Neural cell (in vitro differentiated cells): Measurements from ENCODE around the gene LRWD1. TPM values are rescaled to one million over a fixed set of nuclear protein-coding genes. Genes with fewer than 3 reads are reported as not detected.

Experiments used
- H2AFZ ChIP-seq: fragments of 200-600, 300-800 bp; sonication (generic), shearing (Covaris generic); 2 replicates; pipeline ENCODE4 v1.6.0; 2014; ENCODE audit warnings: low read depth, mild to moderate bottlenecking, antibody characterized with exemption, low read length, moderate library complexity
- H3F3A ChIP-seq: fragments of 200-600 bp; shearing (Covaris generic); 2 replicates; pipeline ENCODE4 v1.6.1; 2016; ENCODE audit warnings: mild to moderate bottlenecking, moderate library complexity, mixed read lengths, antibody characterized with exemption, low read length; ENCODE audit not compliant: insufficient read depth, poor library complexity, severe bottlenecking
- H3K27ac ChIP-seq: fragments of 200-600, 300-800 bp; sonication (generic), shearing (Covaris generic); 2 replicates; pipeline ENCODE4 v1.5.1; 2014; ENCODE audit warnings: mild to moderate bottlenecking, low read length, moderate library complexity
- H3K27me3 ChIP-seq: fragments of 300-800, 200-600 bp; sonication (generic), shearing (Covaris generic); 2 replicates; pipeline ENCODE4 v1.6.0; 2014; ENCODE audit warnings: mild to moderate bottlenecking, low read depth, low read length, moderate library complexity; ENCODE audit not compliant: insufficient read depth
- H3K36me3 ChIP-seq: fragments of 300-800, 200-600 bp; sonication (generic), shearing (Covaris generic); 2 replicates; pipeline ENCODE4 v1.5.1; 2014; ENCODE audit warnings: mild to moderate bottlenecking, antibody characterized with exemption, low read length, moderate library complexity; ENCODE audit not compliant: insufficient read depth
- H3K4me2 ChIP-seq: fragments of 300-800, 200-600 bp; sonication (generic), shearing (Covaris generic); 2 replicates; pipeline ENCODE4 v1.6.0; 2014; ENCODE audit warnings: mild to moderate bottlenecking, low read length
- H3K4me3 ChIP-seq: fragments of 300-800, 200-600 bp; sonication (generic), shearing (Covaris generic); 2 replicates; pipeline ENCODE4 v1.5.1; 2014; ENCODE audit warnings: mild to moderate bottlenecking, low read length, moderate library complexity
- H3K79me2 ChIP-seq: fragments of 200-600 bp; shearing (Covaris generic); replicated peaks from 2 replicates; pipeline ENCODE4 v1.6.0; 2014; ENCODE audit warnings: mild to moderate bottlenecking, low read length, moderate library complexity; ENCODE audit not compliant: insufficient read depth
- H3K9ac ChIP-seq: fragments of 300-800, 200-600 bp; sonication (generic), shearing (Covaris generic); 2 replicates; pipeline ENCODE4 v1.6.1; 2016; ENCODE audit warnings: mild to moderate bottlenecking, low read length, mixed read lengths
- H3K9me2 ChIP-seq: fragments of 200-600 bp; shearing (Covaris generic); 2 replicates; pipeline ENCODE4 v1.6.1; 2016; ENCODE audit warnings: mild to moderate bottlenecking, low read length, mixed read lengths; ENCODE audit not compliant: insufficient read depth
- H3K9me3 ChIP-seq: fragments of 200-600, 300-800 bp; sonication (generic), shearing (Covaris generic); 2 replicates; pipeline ENCODE4 v1.6.1; 2016; ENCODE audit warnings: mild to moderate bottlenecking, mixed run types, low read length, moderate library complexity, mixed read lengths
- H4K20me1 ChIP-seq: fragments of 200-600 bp; shearing (Covaris generic); 2 replicates; pipeline ENCODE4 v1.6.1; 2016; ENCODE audit warnings: mild to moderate bottlenecking, mixed run types; ENCODE audit not compliant: insufficient read depth
- EP300 ChIP-seq: fragments of 450-650 bp; conservative IDR thresholded peaks from 2 replicates; pipeline ENCODE4 v1.6.1; 2014; ENCODE audit warnings: antibody characterized with exemption, mild to moderate bottlenecking, moderate library complexity; ENCODE audit not compliant: poor library complexity, severe bottlenecking
- EZH2 ChIP-seq: fragments of 200-600, 300-800 bp; shearing (Covaris generic), sonication (generic); IDR thresholded peaks from 2 replicates; pipeline ENCODE4 v1.6.1; 2014; ENCODE audit warnings: antibody characterized with exemption, low read length, borderline replicate concordance, mild to moderate bottlenecking; ENCODE audit not compliant: insufficient read depth, poor library complexity, severe bottlenecking
- MXI1 ChIP-seq: fragments of 450-650 bp; conservative IDR thresholded peaks from 2 replicates; pipeline ENCODE4 v1.6.1; 2014; ENCODE audit warnings: antibody characterized with exemption, mild to moderate bottlenecking; ENCODE audit not compliant: poor library complexity, severe bottlenecking
- POLR2AphosphoS5 ChIP-seq: IDR thresholded peaks from 2 replicates; pipeline ENCODE4 v1.6.1; 2012
- RAD21 ChIP-seq: fragments of 450-650 bp; conservative IDR thresholded peaks from 2 replicates; pipeline ENCODE4 v1.6.1; 2014; ENCODE audit warnings: antibody characterized with exemption, mild to moderate bottlenecking, moderate library complexity
- SMC3 ChIP-seq: fragments of 450-650 bp; conservative IDR thresholded peaks from 2 replicates; pipeline ENCODE4 v1.6.1; 2014; ENCODE audit warnings: antibody characterized with exemption, mild to moderate bottlenecking, moderate library complexity; ENCODE audit not compliant: poor library complexity
- TAF1 ChIP-seq: IDR thresholded peaks from 2 replicates; pipeline ENCODE4 v1.6.1; 2012; ENCODE audit warnings: low read depth
- polyA plus RNA-seq: library from polyadenylated mRNA; depleted of rRNA; stranded (reverse); fragments of >200 nt; gene quantifications from 2 replicates; pipeline ENCODE4 v1.2.3, GENCODE V29; 2014
- TF ChIP-seq, protein P1 (sequence below): fragments of 450-650 bp; IDR thresholded peaks from 2 replicates; pipeline ENCODE4 v1.5.1; 2014; ENCODE audit warnings: antibody characterized with exemption, mild to moderate bottlenecking, moderate library complexity; ENCODE audit not compliant: poor library complexity, severe bottlenecking
- TF ChIP-seq, protein P2 (sequence below): IDR thresholded peaks from 2 replicates; pipeline ENCODE4 v1.6.1; 2012; ENCODE audit warnings: borderline replicate concordance

The LRWD1 gene
- polyA plus RNA-seq, 1 donor from 2014 or later: 85.5 TPM

DNA sequence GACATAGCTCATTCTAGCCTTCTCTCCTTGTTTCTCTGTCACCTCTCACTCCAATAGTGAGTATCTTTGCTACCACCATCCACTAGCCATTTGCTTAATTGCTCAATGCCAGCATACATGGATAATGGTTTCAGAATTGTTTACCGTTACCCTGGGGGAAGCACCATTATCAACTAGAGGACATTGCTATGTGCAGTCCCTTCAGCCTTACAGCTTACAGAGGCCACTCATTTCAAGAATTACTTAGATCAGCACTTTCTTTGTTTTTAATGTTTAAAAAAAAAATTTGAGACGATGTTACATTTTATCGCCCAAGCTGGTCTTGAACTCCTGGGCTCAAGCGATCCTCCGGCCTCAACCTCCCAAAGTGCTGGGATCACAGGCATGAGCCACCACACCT is 46.2 kb upstream of the LRWD1 start:
- H3K9ac ChIP-seq: no peak overlapping the region
- H3K27me3 ChIP-seq: no peaks in the 10 kb centered on the region
- H3K27ac ChIP-seq: no peak overlapping the region
- no peaks in the 10 kb centered on the region for H3K36me3 ChIP-seq
- H3F3A ChIP-seq: no peaks in the 10 kb centered on the region
- TF ChIP-seq TAF1: no peak
- no peak for TF ChIP-seq RAD21
- TF ChIP-seq, protein P1, sequence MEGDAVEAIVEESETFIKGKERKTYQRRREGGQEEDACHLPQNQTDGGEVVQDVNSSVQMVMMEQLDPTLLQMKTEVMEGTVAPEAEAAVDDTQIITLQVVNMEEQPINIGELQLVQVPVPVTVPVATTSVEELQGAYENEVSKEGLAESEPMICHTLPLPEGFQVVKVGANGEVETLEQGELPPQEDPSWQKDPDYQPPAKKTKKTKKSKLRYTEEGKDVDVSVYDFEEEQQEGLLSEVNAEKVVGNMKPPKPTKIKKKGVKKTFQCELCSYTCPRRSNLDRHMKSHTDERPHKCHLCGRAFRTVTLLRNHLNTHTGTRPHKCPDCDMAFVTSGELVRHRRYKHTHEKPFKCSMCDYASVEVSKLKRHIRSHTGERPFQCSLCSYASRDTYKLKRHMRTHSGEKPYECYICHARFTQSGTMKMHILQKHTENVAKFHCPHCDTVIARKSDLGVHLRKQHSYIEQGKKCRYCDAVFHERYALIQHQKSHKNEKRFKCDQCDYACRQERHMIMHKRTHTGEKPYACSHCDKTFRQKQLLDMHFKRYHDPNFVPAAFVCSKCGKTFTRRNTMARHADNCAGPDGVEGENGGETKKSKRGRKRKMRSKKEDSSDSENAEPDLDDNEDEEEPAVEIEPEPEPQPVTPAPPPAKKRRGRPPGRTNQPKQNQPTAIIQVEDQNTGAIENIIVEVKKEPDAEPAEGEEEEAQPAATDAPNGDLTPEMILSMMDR: no peak
- TF ChIP-seq POLR2AphosphoS5: no peak
- TF ChIP-seq, protein P2, sequence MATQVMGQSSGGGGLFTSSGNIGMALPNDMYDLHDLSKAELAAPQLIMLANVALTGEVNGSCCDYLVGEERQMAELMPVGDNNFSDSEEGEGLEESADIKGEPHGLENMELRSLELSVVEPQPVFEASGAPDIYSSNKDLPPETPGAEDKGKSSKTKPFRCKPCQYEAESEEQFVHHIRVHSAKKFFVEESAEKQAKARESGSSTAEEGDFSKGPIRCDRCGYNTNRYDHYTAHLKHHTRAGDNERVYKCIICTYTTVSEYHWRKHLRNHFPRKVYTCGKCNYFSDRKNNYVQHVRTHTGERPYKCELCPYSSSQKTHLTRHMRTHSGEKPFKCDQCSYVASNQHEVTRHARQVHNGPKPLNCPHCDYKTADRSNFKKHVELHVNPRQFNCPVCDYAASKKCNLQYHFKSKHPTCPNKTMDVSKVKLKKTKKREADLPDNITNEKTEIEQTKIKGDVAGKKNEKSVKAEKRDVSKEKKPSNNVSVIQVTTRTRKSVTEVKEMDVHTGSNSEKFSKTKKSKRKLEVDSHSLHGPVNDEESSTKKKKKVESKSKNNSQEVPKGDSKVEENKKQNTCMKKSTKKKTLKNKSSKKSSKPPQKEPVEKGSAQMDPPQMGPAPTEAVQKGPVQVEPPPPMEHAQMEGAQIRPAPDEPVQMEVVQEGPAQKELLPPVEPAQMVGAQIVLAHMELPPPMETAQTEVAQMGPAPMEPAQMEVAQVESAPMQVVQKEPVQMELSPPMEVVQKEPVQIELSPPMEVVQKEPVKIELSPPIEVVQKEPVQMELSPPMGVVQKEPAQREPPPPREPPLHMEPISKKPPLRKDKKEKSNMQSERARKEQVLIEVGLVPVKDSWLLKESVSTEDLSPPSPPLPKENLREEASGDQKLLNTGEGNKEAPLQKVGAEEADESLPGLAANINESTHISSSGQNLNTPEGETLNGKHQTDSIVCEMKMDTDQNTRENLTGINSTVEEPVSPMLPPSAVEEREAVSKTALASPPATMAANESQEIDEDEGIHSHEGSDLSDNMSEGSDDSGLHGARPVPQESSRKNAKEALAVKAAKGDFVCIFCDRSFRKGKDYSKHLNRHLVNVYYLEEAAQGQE: no peak
- TF ChIP-seq MXI1: no peak
- no peak for TF ChIP-seq EP300
- no peak for TF ChIP-seq EZH2
- TF ChIP-seq SMC3: no peak
- H3K4me3 ChIP-seq: no peak overlapping the region
- no peak overlapping the region for H2AFZ ChIP-seq
- no peaks in the 10 kb centered on the region for H3K79me2 ChIP-seq
- no peaks in the 10 kb centered on the region for H3K9me3 ChIP-seq
- no peaks in the 10 kb centered on the region for H4K20me1 ChIP-seq
- no peaks in the 10 kb centered on the region for H3K9me2 ChIP-seq
- H3K4me2 ChIP-seq: no peak overlapping the region

DNA sequence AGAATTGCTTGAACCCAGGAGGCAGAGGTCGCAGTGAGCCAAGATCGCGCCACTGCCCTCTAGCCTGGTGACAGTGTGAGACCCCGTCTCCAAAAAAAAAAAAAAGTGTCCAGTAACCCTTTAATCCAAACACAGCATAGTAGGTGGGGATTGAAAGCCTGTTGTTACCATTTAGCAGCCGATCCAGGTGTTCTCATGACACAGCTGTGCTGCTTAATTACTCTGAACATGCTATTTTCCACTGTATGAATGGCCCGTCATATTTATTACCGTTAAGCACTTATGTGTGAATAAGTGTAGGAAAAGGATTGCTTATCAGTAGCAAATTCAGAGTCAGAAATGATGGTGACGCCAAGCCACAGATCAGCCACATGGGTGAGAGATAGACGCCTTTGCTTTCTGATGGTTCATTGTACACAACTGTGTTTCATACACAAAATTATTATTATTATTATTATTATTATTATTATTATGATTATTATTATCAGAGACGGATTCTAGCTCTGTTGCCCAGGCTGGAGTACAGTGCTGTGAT is 43.0 kb upstream of the LRWD1 start:
- Histone ChIP-seq H4K20me1 (no peaks in the 10 kb centered on the region), H3K79me2 (no peaks in the 10 kb centered on the region), H3K4me2 (no peak overlapping the region), H3K36me3 (no peaks in the 10 kb centered on the region), H3K9me2 (no peaks in the 10 kb centered on the region), H3K27me3 (no peaks in the 10 kb centered on the region), H3K4me3 (no peak overlapping the region), H2AFZ (no peak overlapping the region), H3K9me3 (no peaks in the 10 kb centered on the region), H3K27ac (no peak overlapping the region), H3F3A (no peaks in the 10 kb centered on the region), H3K9ac (no peak overlapping the region)
- TF ChIP-seq RAD21 (no peak), POLR2AphosphoS5 (no peak), EZH2 (no peak), SMC3 (no peak), MXI1 (no peak), TAF1 (no peak), EP300 (no peak)
- TF ChIP-seq, protein P2: no peak
- TF ChIP-seq, protein P1: no peak
